Kidney (tissue), 14 donors: ENCODE results near the gene VDR. TPM values are rescaled to one million over a fixed set of nuclear protein-coding genes. Genes with fewer than 3 reads are reported as not detected.

Experiments used
- DNase-seq, 5 donors: peaks; one replicate each; pipeline ENCODE4 v3.0.0-alpha.2; 2013 to 2020
- FAIRE-seq: peaks from 2 replicates; lab custom pipeline; 2012; peaks lifted over from hg19 to GRCh38; lab: Jason Lieb, UNC
- H3K27ac ChIP-seq, 2 donors: one replicate each; pipeline ENCODE4 v1.7.0; 2013; ENCODE audit warnings: low read depth in 2 of 2, low read length in 2 of 2, inconsistent platforms in 1 of 2
- H3K27me3 ChIP-seq: one replicate; pipeline ENCODE4 v1.7.1; 2013; ENCODE audit warnings: low read length, inconsistent platforms; ENCODE audit not compliant: control insufficient read depth, insufficient read depth
- H3K36me3 ChIP-seq, 3 donors: one replicate each; pipeline versions ENCODE4 v1.7.0 to v1.7.1; 2013; ENCODE audit warnings: low read length in 3 of 3, control low read depth in 1 of 3, inconsistent platforms in 1 of 3; ENCODE audit not compliant: insufficient read depth in 3 of 3, control insufficient read depth in 2 of 3
- H3K4me1 ChIP-seq, 3 donors: one replicate each; pipeline versions ENCODE4 v1.7.0 to v1.7.1; 2013; ENCODE audit warnings: low read length in 3 of 3, inconsistent platforms in 1 of 3, low read depth in 1 of 3; ENCODE audit not compliant: control insufficient read depth in 2 of 3, insufficient read depth in 2 of 3
- H3K4me3 ChIP-seq, 3 donors: one replicate each; pipeline versions ENCODE4 v1.7.0 to v1.8.1; 2013; ENCODE audit warnings: low read length in 3 of 3, control low read depth in 1 of 3, inconsistent platforms in 1 of 3
- H3K9ac ChIP-seq, 3 donors: one replicate each; pipeline versions ENCODE4 v1.7.0 to v1.7.1; 2013; ENCODE audit warnings: low read length in 3 of 3, control low read depth in 1 of 3, inconsistent platforms in 1 of 3
- H3K9me3 ChIP-seq, 3 donors: one replicate each; pipeline versions ENCODE4 v1.7.0 to v1.7.1; 2013; ENCODE audit warnings: low read length in 3 of 3, control low read depth in 1 of 3, inconsistent platforms in 1 of 3; ENCODE audit not compliant: control insufficient read depth in 2 of 3, insufficient read depth in 1 of 3
- CTCF ChIP-seq: IDR thresholded peaks from 3 replicates; pipeline ENCODE4 v1.5.1; 2012; ENCODE audit warnings: mild to moderate bottlenecking, moderate library complexity, borderline replicate concordance; ENCODE audit not compliant: insufficient read depth; ENCODE audit errors: extremely low read depth
- intact Hi-C: fragments of 100-400 bp; cut with DNase I; formaldehyde crosslinking; loops from one replicate; pipeline ENCODE4 v1.11.1; 2022
- polyA plus RNA-seq: library from polyadenylated mRNA; stranded (reverse); fragments of 350-450 nt; fragmentation: Illumina TruSeq; extraction: RNeasy Lipid Tissue Mini Kit (QIAGEN cat#74804); gene quantifications from one replicate; pipeline ENCODE4 v1.2.3, GENCODE V29; 2014; ENCODE audit warnings: low read depth, low replicate concordance; ENCODE audit not compliant: insufficient read depth
- total RNA-seq: library from RNA; stranded (reverse); fragmentation: NEBNext Ultra II Directional; extraction: Animal tissue kit (Norgen Biotek cat#: 25700); gene quantifications from one replicate; pipeline ENCODE4 v1.2.1, GENCODE V29; 2021
- donor health status: control.
- donor health status: control.
- donor health status: control.
- donor health status: control.
- donor health status: control.
- donor health status: DM: yes; HTN: yes; CAD: no.
- donor health status: Normal renal cell carcinoma (clear cell type).

Gene VDR
- total and polyA plus RNA-seq, 2 donors from 2014 or later, result 14.8 to 19.1 TPM

DNA sequence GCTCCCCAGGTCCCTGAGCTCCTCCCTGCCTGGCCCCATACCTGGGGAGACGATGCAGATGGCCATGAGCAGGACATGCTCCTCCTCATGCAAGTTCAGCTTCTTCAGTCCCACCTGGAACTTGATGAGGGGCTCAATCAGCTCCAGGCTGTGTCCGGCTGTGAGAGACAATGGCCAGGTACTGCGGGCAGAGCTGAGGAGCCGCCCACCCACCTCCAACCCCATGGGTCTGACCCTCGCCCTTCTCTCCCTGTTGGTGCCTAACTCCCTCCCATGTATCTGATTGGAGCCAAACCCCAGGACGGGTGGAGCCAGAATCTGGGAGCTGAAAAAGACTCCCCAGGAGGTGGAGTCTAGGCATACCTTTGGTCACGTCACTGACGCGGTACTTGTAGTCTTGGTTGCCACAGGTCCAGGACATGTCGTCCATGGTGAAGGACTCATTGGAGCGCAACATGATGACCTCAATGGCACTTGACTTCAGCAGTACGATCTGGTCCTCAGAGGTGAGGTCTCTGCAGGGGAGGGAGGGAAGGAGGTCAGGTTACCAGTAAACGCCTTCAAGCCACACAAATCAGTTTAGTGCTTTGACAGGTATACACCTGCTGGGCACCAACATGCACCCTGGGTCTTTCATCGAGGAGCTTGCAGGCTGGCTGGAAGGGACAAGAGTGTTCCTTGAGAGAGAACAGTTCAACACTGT is 58.3 kb downstream of the VDR start:
- FAIRE-seq, result no peak
- no peak overlapping the region for H3K4me3 ChIP-seq
- no peaks in the 10 kb centered on the region for H3K27me3 ChIP-seq
- TF ChIP-seq CTCF, result no peak
- H3K27ac ChIP-seq, result no peak overlapping the region
- H3K9ac ChIP-seq, result no peak overlapping the region
- peaks cover 0 to 2% (median 0%) of the 10 kb centered on the region in 3 donors for H3K4me1 ChIP-seq
- H3K9me3 ChIP-seq, result no peaks in the 10 kb centered on the region
- intact Hi-C loops, result no loop called here
- H3K36me3 ChIP-seq, result peaks cover 0 to 21% (median 21%) of the 10 kb centered on the region in 3 donors
- no peak for DNase-seq

DNA sequence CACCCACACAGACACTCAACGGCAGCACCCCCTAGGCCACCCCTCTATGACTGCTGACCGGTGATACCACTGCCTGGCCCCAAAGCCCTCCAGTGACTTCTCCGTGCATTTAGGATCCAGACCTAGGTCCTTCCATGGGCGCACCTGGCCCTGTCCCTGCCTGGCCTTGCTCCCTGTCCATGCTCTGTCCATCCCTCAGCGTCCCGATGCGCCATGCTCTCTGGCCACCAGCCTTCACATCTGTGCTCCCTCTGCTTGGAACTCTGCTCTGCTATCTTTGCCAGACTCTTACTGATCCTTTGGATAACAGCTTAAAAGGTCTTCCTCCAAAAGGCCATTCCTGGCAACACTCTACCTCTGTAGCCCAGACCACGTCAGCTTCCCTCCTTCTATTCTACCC is 59.7 kb downstream of the VDR start:
- no peak overlapping the region for H3K27ac ChIP-seq
- peaks cover 0 to 18% (median 15%) of the 10 kb centered on the region in 3 donors for H3K36me3 ChIP-seq
- H3K9ac ChIP-seq, result no peak overlapping the region
- intact Hi-C loops, result no loop called here
- peaks cover 0 to 2% (median 0%) of the 10 kb centered on the region in 3 donors for H3K4me1 ChIP-seq
- H3K9me3 ChIP-seq, result no peaks in the 10 kb centered on the region
- H3K4me3 ChIP-seq, result no peak overlapping the region
- DNase-seq (no peak), FAIRE-seq (no peak)
- no peaks in the 10 kb centered on the region for H3K27me3 ChIP-seq
- no peak for TF ChIP-seq CTCF

GRCh38 chr12:47844264-47845019 is 60.4 kb downstream of the VDR start:
- DNase-seq, result no peak
- FAIRE-seq, result no peak
- TF ChIP-seq CTCF, result no peak
- Histone ChIP-seq H3K4me3 (no peak overlapping the region), H3K9me3 (no peaks in the 10 kb centered on the region), H3K9ac (no peak overlapping the region), H3K27me3 (no peaks in the 10 kb centered on the region), H3K36me3 (peaks cover 0 to 18% (median 15%) of the 10 kb centered on the region in 3 donors), H3K27ac (no peak overlapping the region), H3K4me1 (peaks cover 0 to 2% (median 0%) of the 10 kb centered on the region in 3 donors)
- intact Hi-C loops, result no loop called here
